H9 (cell line): ENCODE data around the gene APOBEC3A. TPM values are rescaled to one million over a fixed set of nuclear protein-coding genes. Genes with fewer than 3 reads are reported as not detected.

ENCODE experiments used
- DNase-seq: peaks from one replicate; pipeline ENCODE4 v3.0.0-alpha.2; 2017
- H2AFZ ChIP-seq: one replicate; pipeline ENCODE4 v1.6.1; 2013; ENCODE audit warnings: mild to moderate bottlenecking, low read length, control low read depth, moderate library complexity
- H2AK5ac ChIP-seq: 2 replicates; pipeline ENCODE4 v1.6.1; 2013; ENCODE audit warnings: low read length, control low read depth, mixed read lengths; ENCODE audit not compliant: insufficient read length
- H2BK120ac ChIP-seq: one replicate; pipeline ENCODE4 v1.6.1; 2013; ENCODE audit warnings: low read depth, mild to moderate bottlenecking, low read length, control low read depth, inconsistent platforms; ENCODE audit not compliant: poor library complexity, severe bottlenecking
- H2BK12ac ChIP-seq: 2 replicates; pipeline ENCODE4 v1.6.1; 2013; ENCODE audit warnings: low read length, control low read depth, mixed read lengths, low read depth; ENCODE audit not compliant: insufficient read length
- H2BK15ac ChIP-seq: 2 replicates; pipeline ENCODE4 v1.6.1; 2013; ENCODE audit warnings: low read depth, low read length, control low read depth
- H2BK20ac ChIP-seq: one replicate; pipeline ENCODE4 v1.6.1; 2013; ENCODE audit warnings: low read depth, mild to moderate bottlenecking, low read length, control low read depth, inconsistent platforms; ENCODE audit not compliant: poor library complexity, severe bottlenecking
- H2BK5ac ChIP-seq: 2 replicates; pipeline ENCODE4 v1.6.1; 2013; ENCODE audit warnings: low read length, control low read depth, mixed read lengths; ENCODE audit not compliant: insufficient read length
- H3K14ac ChIP-seq: 2 replicates; pipeline ENCODE4 v1.6.1; 2013; ENCODE audit warnings: low read length, control low read depth; ENCODE audit not compliant: insufficient read depth
- H3K18ac ChIP-seq: 2 replicates; pipeline ENCODE4 v1.6.1; 2013; ENCODE audit warnings: low read depth, mild to moderate bottlenecking, mixed read lengths, low read length, control low read depth; ENCODE audit not compliant: insufficient read length
- H3K23ac ChIP-seq: 2 replicates; pipeline ENCODE4 v1.6.1; 2013; ENCODE audit warnings: low read length, control low read depth, mixed read lengths, low read depth; ENCODE audit not compliant: insufficient read length
- H3K23me2 ChIP-seq: 2 replicates; pipeline ENCODE4 v1.6.1; 2013; ENCODE audit warnings: low read depth, mild to moderate bottlenecking, mixed read lengths, low read length, control low read depth; ENCODE audit not compliant: insufficient read length, poor library complexity, severe bottlenecking
- H3K27ac ChIP-seq: 2 replicates; pipeline ENCODE4 v1.5.1; 2013; ENCODE audit warnings: low read length, control low read depth, mixed read lengths, low read depth; ENCODE audit not compliant: insufficient read length
- H3K27me3 ChIP-seq: 2 replicates; pipeline ENCODE4 v1.6.1; 2013; ENCODE audit warnings: low read length, control low read depth, inconsistent platforms; ENCODE audit not compliant: insufficient read depth
- H3K4ac ChIP-seq: 2 replicates; pipeline ENCODE4 v1.6.1; 2013; ENCODE audit warnings: low read depth, mild to moderate bottlenecking, control low read depth, inconsistent platforms, low read length, moderate library complexity
- H3K4me1 ChIP-seq: 2 replicates; pipeline ENCODE4 v1.6.1; 2013; ENCODE audit warnings: low read length, control low read depth, inconsistent platforms; ENCODE audit not compliant: insufficient read depth
- H3K4me2 ChIP-seq: 2 replicates; pipeline ENCODE4 v1.6.1; 2013; ENCODE audit warnings: low read length, control low read depth, mixed read lengths; ENCODE audit not compliant: insufficient read length, insufficient read depth
- H3K56ac ChIP-seq: 2 replicates; pipeline ENCODE4 v1.6.1; 2013; ENCODE audit warnings: low read depth, mild to moderate bottlenecking, mixed read lengths, low read length, control low read depth; ENCODE audit not compliant: insufficient read length
- H3K79me1 ChIP-seq: 2 replicates; pipeline ENCODE4 v1.6.1; 2013; ENCODE audit warnings: low read depth, mild to moderate bottlenecking, moderate library complexity, low read length, control low read depth, inconsistent platforms; ENCODE audit not compliant: insufficient read depth, poor library complexity, severe bottlenecking
- H3K79me2 ChIP-seq: 2 replicates; pipeline ENCODE4 v1.6.1; 2013; ENCODE audit warnings: low read length, control low read depth, inconsistent platforms; ENCODE audit not compliant: insufficient read depth
- H3K9ac ChIP-seq: 2 replicates; pipeline ENCODE4 v1.6.1; 2013; ENCODE audit warnings: low read length, control low read depth, mixed read lengths; ENCODE audit not compliant: insufficient read length; ENCODE audit errors: extremely low read depth
- H3K9me3 ChIP-seq: one replicate; pipeline ENCODE4 v1.6.1; 2013; ENCODE audit warnings: low read depth, low read length, inconsistent platforms; ENCODE audit not compliant: control insufficient read depth
- H3T11ph ChIP-seq: one replicate; pipeline ENCODE4 v1.6.1; 2013; ENCODE audit warnings: mild to moderate bottlenecking, low read length, control low read depth, inconsistent platforms
- H4K20me1 ChIP-seq: one replicate; pipeline ENCODE4 v1.6.1; 2013; ENCODE audit not compliant: control insufficient read depth, insufficient read length, insufficient read depth
- H4K5ac ChIP-seq: 2 replicates; pipeline ENCODE4 v1.6.1; 2013; ENCODE audit warnings: low read depth, mild to moderate bottlenecking, mixed read lengths, low read length, control low read depth; ENCODE audit not compliant: insufficient read length
- H4K8ac ChIP-seq: replicated peaks from 2 replicates; pipeline ENCODE4 v1.6.1; 2013; ENCODE audit warnings: low read length, control low read depth, mixed read lengths, low read depth; ENCODE audit not compliant: insufficient read length
- H4K91ac ChIP-seq: 2 replicates; pipeline ENCODE4 v1.6.1; 2013; ENCODE audit warnings: low read depth, mild to moderate bottlenecking, moderate library complexity, mixed read lengths, low read length, control low read depth; ENCODE audit not compliant: insufficient read length
- H3K27ac Mint-ChIP-seq, 3 experiments: 2 replicates in 2 of 3; 3 replicates in 1 of 3; pipeline ENCODE4 v1.8.0; 2020 to 2021; ENCODE audit warnings: mixed read lengths in 3 of 3, mild to moderate bottlenecking in 1 of 3, moderate library complexity in 1 of 3
- H3K27me3 Mint-ChIP-seq: 2 replicates; pipeline ENCODE4 v1.8.0; 2021; ENCODE audit warnings: low read depth, mild to moderate bottlenecking, moderate library complexity, mixed read lengths
- H3K36me3 Mint-ChIP-seq, 3 experiments: 2 replicates in 2 of 3; 3 replicates in 1 of 3; pipeline ENCODE4 v1.8.0; 2020 to 2021; ENCODE audit warnings: low read depth in 3 of 3, mixed read lengths in 3 of 3; ENCODE audit not compliant: insufficient read depth in 1 of 3
- H3K4me1 Mint-ChIP-seq, 2 experiments: 2 replicates each; pipeline ENCODE4 v1.8.0; 2020; ENCODE audit warnings: mixed read lengths in 2 of 2
- H3K4me3 Mint-ChIP-seq, 2 experiments: 2 replicates in 1 of 2; 3 replicates in 1 of 2; pipeline ENCODE4 v1.8.0; 2020 to 2021; ENCODE audit warnings: mild to moderate bottlenecking in 2 of 2, mixed read lengths in 2 of 2, moderate library complexity in 1 of 2
- H3K9me3 Mint-ChIP-seq, 2 experiments: 2 replicates in 1 of 2; 3 replicates in 1 of 2; pipeline ENCODE4 v1.8.0; 2020; ENCODE audit warnings: mild to moderate bottlenecking in 2 of 2, mixed read lengths in 2 of 2, moderate library complexity in 1 of 2
- WGBS: extraction: QIAGEN DNeasy Blood & Tissue Kit; methylation state at CpG from one replicate; pipeline ENCODE4 v1.1.7; 2013; ENCODE audit warnings: missing lambda C conversion rate, low lambda C conversion rate, mixed read lengths; ENCODE audit not compliant: insufficient read length; ENCODE audit errors: extremely low coverage; 5-methylcytosine and 5-hydroxymethylcytosine counted together
- total RNA-seq: library from RNA; stranded (reverse); gene quantifications from 2 replicates; pipeline ENCODE4 v1.2.1, GENCODE V29; 2021
- TF ChIP-seq, protein P1 (sequence below): fragments of 200-600 bp; sonication (generic); conservative IDR thresholded peaks from 3 replicates; pipeline ENCODE4 v1.8.0; 2021; ENCODE audit warnings: antibody characterized with exemption, mild to moderate bottlenecking

The APOBEC3A gene
- total RNA-seq, 1 experiment from 2014 or later: not detected

DNA sequence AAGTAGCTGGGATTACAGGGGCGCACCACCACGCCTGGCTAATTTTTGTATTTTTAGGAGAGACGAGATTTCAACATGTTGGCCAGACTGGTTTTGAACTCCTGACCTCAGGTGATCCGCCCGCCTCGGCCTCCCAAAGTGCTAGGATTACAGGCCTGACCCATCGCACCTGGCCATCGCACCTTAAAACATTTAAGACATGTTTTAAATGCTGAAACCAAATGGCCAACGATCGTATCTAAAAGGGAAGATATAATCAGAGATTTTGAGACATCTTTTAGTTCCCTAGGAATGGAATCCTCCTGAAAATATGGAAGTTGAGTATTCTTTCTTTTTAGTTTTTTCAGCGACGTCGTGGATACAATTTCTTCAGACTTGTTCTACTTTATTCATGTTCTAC, 21.8 kb upstream of the APOBEC3A start:
- no peak overlapping the region for H2BK5ac ChIP-seq

More for the DNA sequence above, 21.8 kb upstream of the APOBEC3A start:
- H3K9me3 ChIP-seq: no peaks in the 10 kb centered on the region
- no peak overlapping the region for H3K18ac ChIP-seq
- H2BK12ac ChIP-seq: no peak overlapping the region
- Mint-ChIP-seq H3K27me3 (peaks cover 6% of the 10 kb centered on the region), H3K4me1 (peaks cover 0 to 9% of the 10 kb centered on the region in 2 experiments; a peak in 3 of 4 replicates), H3K36me3 (no peaks in the 10 kb centered on the region), H3K4me3 (no peak overlapping the region), H3K9me3 (peaks cover 3 to 5% of the 10 kb centered on the region in 2 experiments; a peak in 3 of 5 replicates), H3K27ac (no peak overlapping the region)
- H3K79me1 ChIP-seq: no peaks in the 10 kb centered on the region
- H3K4me1 ChIP-seq: no peaks in the 10 kb centered on the region
- no peak overlapping the region for H4K8ac ChIP-seq
- H3K27me3 ChIP-seq: no peaks in the 10 kb centered on the region
- H3K79me2 ChIP-seq: no peaks in the 10 kb centered on the region
- TF ChIP-seq, protein P1, sequence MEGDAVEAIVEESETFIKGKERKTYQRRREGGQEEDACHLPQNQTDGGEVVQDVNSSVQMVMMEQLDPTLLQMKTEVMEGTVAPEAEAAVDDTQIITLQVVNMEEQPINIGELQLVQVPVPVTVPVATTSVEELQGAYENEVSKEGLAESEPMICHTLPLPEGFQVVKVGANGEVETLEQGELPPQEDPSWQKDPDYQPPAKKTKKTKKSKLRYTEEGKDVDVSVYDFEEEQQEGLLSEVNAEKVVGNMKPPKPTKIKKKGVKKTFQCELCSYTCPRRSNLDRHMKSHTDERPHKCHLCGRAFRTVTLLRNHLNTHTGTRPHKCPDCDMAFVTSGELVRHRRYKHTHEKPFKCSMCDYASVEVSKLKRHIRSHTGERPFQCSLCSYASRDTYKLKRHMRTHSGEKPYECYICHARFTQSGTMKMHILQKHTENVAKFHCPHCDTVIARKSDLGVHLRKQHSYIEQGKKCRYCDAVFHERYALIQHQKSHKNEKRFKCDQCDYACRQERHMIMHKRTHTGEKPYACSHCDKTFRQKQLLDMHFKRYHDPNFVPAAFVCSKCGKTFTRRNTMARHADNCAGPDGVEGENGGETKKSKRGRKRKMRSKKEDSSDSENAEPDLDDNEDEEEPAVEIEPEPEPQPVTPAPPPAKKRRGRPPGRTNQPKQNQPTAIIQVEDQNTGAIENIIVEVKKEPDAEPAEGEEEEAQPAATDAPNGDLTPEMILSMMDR: no peak
- H4K20me1 ChIP-seq: no peaks in the 10 kb centered on the region
- DNase-seq: no peak
- no peak overlapping the region for H4K91ac ChIP-seq
- H3K56ac ChIP-seq: no peak overlapping the region
- H3K4me2 ChIP-seq: no peak overlapping the region
- H3K27ac ChIP-seq: no peak overlapping the region
- no peak overlapping the region for H4K5ac ChIP-seq
- H3K14ac ChIP-seq: no peak overlapping the region
- no peak overlapping the region for H2BK20ac ChIP-seq
- H3K4ac ChIP-seq: no peak overlapping the region
- WGBS: no CpG with 5 or more reads among the region's 13 CpGs
- no peak overlapping the region for H3K23ac ChIP-seq
- no peak overlapping the region for H2BK120ac ChIP-seq
- H3K23me2 ChIP-seq: no peaks in the 10 kb centered on the region
- H3K9ac ChIP-seq: no peak overlapping the region
- H2BK15ac ChIP-seq: no peak overlapping the region
- no peak overlapping the region for H2AFZ ChIP-seq
- H3T11ph ChIP-seq: no peak overlapping the region
- no peak overlapping the region for H2AK5ac ChIP-seq
